Limb (tissue), 2 donors: ENCODE data around the gene TMEM222.

Source experiments
- DNase-seq, 2 donors: peaks; one replicate each; pipeline ENCODE4 v3.0.0-alpha.2; 2016; ENCODE audit errors: extremely low spot score in 2 of 2

TMEM222 gene

DNA sequence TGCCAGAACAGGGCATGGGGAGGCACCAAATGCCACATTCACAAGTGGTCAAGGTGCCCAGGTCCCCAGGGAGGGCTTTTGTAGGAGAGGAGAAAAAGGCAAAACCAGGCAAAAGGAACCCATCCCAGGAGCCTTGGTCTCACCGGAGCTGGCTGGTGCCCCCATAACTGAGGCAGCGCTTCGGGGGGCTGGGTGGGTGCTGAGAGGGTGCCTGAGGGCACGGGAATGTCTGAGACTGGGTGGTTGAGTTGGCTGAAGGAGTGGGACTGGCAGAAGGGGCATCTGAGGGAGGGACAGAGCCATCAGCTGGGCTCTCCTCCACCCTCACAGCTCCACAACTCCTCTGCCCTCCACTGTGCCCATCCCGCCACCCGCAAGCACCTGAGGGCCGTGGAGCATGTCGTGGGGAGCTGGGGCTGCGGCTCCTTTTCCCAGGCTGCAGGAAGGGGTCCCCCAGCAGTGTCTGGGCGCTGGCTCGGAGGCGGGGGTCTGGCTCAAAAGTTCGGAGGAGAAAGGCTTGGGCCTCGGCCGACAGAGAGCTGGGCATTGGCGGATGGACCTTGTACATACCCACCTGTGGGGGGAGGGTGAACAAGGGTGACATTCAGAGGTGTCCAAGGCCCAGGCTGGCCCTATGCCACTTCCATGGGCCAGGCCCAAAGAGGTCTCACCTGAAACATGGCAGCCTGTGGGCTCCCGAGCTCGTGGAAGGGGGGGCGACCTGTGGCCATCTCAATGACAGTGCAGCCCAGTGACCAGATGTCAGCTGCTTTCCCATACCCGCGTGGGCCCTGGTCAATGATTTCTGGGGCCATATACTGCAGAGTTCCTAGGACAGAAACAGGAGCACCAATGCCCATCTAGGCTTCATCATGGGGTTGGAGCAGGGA is 36.3 kb downstream of the TMEM222 start:
- DNase-seq: no peak

- no peak for DNase-seq
Observed at GRCh38 chr1:27358928-27359313, 37.0 kb downstream of the TMEM222 start.

DNA sequence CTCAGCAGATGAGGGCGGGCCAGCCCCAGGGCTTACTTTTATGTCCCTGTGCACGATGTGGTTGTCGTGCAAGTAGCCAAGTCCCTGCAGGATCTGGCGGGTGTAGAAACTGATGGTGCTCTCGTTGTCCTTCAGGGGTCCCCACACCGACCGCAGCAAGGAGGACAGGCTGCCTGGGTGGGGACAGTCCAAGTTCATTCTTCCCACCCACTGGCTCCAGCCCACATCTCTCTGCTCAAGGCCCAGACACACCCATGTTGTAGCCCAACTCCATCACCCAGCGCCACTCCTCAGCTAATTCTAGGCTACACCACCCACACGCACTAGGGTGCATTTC is 37.8 kb downstream of the TMEM222 start:
- no peak for DNase-seq

DNA sequence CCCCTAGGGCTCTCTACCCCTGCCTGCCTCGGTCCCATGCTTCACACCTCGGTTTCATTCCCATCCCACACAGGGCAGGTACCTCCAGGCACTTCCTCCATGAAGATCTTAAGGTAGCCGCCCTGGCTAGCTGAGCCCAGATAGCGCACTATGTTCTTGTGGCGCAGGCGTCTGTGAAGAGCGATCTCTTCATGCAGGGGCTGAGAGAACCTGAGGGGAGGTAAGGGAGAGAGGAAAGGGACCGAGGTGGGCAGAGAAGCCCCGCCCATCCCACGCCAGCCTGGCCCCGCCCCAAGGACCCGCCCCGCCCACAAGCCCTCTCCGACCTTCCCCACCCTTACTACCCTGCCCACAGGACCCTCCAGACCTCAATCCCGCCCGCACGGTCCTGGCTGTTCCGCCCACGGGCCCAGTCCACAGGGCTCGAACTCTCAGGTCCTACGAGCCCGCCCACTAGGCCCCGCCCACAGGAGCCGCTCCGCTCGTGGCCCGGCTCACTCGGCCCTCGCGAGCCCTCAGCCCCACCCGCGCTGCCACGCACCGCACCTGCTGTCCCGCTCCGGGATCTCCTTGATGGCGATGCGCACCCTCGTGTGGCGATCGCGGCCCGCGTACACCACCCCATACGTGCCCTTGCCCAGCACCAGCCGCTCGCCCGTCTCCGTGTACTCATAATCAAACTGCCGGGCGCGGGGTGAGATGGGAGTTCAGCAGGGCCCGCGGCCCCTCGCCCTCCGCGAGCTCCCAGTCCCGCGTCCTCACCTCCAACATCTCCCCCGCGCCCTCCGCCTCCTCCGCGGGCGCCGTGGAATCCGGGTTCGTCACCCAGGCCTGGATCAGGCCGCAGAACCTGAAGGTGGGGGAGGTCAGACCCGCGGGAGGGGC is 38.4 kb downstream of the TMEM222 start:
- peak in 1 of 2 donors; percentile 53 for DNase-seq

- no peak for DNase-seq
Observed at GRCh38 chr1:27361044-27361402, 39.1 kb downstream of the TMEM222 start.

DNA sequence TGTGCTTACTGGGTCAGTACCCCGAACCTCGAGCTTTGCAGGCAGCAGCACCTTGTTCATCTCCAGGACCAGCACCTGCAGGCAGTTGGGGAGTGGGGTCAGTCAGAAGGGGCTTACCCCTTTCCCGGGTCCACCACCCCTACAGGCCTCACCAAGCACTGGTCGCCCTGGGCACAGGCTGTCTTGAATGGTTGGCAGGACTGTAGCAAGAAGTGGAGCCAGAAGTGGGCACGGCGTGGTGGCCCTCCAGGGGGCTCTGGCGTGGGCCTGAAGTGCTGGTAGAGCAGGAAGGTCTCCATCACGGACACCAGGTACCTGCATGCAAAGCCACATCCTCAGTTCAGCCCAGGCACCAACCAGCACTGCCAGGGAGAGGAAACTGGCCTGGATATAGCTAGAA is 39.6 kb downstream of the TMEM222 start:
- no peak for DNase-seq

GRCh38 chr1:27363766-27364695 is 42.1 kb downstream of the TMEM222 start:
- no peak for DNase-seq

- no peak for DNase-seq
Observed at GRCh38 chr1:27364696-27365371, 42.9 kb downstream of the TMEM222 start.

GRCh38 chr1:27365372-27366112 is 43.6 kb downstream of the TMEM222 start:
- peak; percentile 86 to 88 for DNase-seq

DNA sequence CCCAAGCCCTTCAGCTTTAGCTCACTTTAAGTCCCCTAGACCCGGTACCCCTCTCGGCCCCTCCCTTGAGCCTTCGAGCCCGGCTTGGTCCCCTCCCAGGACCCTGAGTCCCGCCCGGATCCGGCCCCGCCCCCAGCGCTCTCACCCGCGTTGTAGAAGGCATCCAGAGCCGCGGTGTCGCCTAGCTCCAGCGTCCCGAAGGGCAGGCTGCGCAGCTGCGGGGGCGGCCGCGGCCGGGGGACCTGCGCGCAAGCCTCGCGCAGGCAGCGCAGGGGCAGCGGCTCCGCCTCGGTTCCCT is 44.1 kb downstream of the TMEM222 start:
- peak; percentile 66 to 85 for DNase-seq

DNA sequence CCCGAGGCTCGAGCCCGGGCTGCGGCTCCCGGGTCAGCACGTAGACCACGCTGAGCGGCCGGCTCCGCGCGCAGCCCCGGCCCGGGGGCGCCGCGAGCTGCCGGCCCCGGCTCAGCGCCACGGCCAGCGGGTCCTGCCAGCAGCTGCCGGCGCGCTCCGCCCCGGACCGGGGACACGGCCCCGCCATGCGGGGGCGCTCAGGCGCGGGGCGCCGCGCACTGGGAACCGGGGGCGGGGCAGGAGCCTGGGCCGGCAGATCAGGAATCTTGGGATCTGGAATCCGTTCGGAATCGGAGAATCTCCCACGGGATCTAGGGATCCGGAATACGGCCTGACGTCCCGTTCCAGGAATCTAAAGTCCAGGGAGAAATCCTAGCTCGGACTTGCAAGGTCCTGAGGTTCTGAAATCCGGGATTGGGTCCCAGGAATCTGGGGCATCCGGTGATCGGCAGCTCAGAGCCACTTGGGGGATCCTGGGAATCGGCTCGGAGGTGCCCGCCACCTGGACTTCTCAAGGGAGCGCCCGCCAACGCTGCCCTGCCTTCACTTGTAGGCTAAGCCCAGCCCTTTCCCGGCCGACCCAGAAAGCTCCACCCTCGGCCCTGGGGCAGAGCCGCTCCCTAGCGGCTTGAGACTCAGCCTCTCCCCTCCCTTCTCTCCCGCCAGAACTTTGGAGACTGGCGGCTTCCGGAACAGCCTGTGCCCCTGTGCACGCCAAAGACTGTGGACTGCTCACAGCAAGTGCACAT is 44.6 kb downstream of the TMEM222 start, which contains the start of gene MAP3K6:
Gene MAP3K6 (minus strand): TSS at position 551 of the 749 bp plus-strand sequence. CDS start 364 bp downstream, at position 187.
- DNase-seq: peak; percentile 67 to 77

- DNase-seq: no peak
Observed at GRCh38 chr1:27367160-27367650, 45.2 kb downstream of the TMEM222 start.

GRCh38 chr1:27368869-27369582 is 47.1 kb downstream of the TMEM222 start:
- no peak for DNase-seq

DNA sequence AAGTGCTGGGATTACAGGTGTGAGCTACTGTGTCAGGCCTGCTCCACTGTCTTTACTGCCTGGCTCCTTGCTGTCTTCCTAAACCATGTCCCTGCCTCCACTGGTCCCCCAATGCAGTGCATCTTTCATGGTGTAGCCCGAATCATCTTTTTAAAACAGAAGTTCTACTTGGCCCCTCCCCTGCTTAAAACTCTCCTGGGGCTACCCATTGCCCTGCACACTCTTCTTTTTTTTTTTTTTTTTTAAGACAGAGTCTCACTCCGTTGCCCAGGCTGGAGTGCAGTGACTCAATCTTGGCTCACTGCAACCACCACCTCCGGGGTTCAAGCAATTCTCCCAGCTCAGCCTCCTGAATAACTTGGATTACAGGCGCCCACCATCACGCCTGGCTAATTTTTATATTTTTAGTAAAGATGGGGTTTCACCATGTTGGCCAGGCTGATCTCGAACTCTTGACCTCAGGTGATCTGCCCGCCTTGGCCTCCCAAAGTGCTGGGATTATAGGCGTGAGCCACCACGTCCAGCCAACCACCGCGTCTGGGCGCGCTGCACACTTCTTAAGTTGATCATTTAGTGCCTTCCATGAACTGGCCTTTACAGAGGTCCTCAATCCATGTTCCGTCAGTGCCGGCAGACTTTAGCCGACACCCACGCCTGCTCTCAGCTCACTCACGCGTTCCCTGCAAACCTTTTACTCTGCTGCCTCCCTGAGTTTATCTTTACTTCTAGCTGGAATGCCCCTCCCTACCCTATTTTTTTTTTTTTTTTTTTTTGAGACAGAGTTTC is 50.3 kb downstream of the TMEM222 start:
- no peak for DNase-seq

GRCh38 chr1:27372808-27373690 is 51.1 kb downstream of the TMEM222 start:
- no peak for DNase-seq

- no peak for DNase-seq
Observed at GRCh38 chr1:27374362-27375086, 52.6 kb downstream of the TMEM222 start, which contains the start of gene FCN3. Gene FCN3, minus strand, starts transcription at chr1:27374824. Its CDS starts 6 bp downstream, at chr1:27374818.
